Osteoblast (primary cell): ENCODE results near the gene KMO. TPM values are rescaled to one million over a fixed set of nuclear protein-coding genes. Genes with fewer than 3 reads are reported as not detected.

Source experiments
- DNase-seq: peaks from one replicate; pipeline ENCODE4 v3.0.0; 2011; ENCODE audit warnings: low spot score, mixed read lengths; ENCODE audit not compliant: insufficient read length; ENCODE audit errors: missing footprints
- H2AFZ ChIP-seq: 2 replicates; pipeline ENCODE4 v1.6.0; 2011; ENCODE audit warnings: mild to moderate bottlenecking, low read length
- H3K27ac ChIP-seq: 2 replicates; pipeline ENCODE4 v1.5.1; 2011; ENCODE audit warnings: mild to moderate bottlenecking, low read depth, low read length, moderate library complexity
- H3K27me3 ChIP-seq: 2 replicates; pipeline ENCODE4 v1.6.0; 2012; ENCODE audit warnings: mild to moderate bottlenecking, control low read depth, inconsistent platforms, low read length, moderate library complexity; ENCODE audit not compliant: insufficient read depth
- H3K36me3 ChIP-seq: 2 replicates; pipeline ENCODE4 v1.5.1; 2011; ENCODE audit warnings: mild to moderate bottlenecking, low read length, control low read depth, moderate library complexity; ENCODE audit not compliant: insufficient read depth
- H3K4me1 ChIP-seq: 2 replicates; pipeline ENCODE4 v1.5.1; 2011; ENCODE audit warnings: mild to moderate bottlenecking, low read length, control low read depth, moderate library complexity; ENCODE audit not compliant: insufficient read depth
- H3K4me2 ChIP-seq: 2 replicates; pipeline ENCODE4 v1.6.0; 2011; ENCODE audit warnings: mild to moderate bottlenecking, low read length; ENCODE audit not compliant: insufficient read depth
- H3K4me3 ChIP-seq: fragments of 200-600 bp; sonication (generic); 3 replicates; pipeline ENCODE4 v1.5.1; 2012; ENCODE audit warnings: mild to moderate bottlenecking, low read length, inconsistent platforms; ENCODE audit not compliant: insufficient read depth
- H3K79me2 ChIP-seq: 2 replicates; pipeline ENCODE4 v1.6.0; 2012; ENCODE audit warnings: mild to moderate bottlenecking, low read length, control low read depth, inconsistent platforms; ENCODE audit not compliant: insufficient read depth
- H3K9me3 ChIP-seq: 2 replicates; pipeline ENCODE4 v1.5.1; 2011; ENCODE audit warnings: low read depth, low read length, control low read depth
- H4K20me1 ChIP-seq: 2 replicates; pipeline ENCODE4 v1.6.0; 2012; ENCODE audit warnings: mild to moderate bottlenecking, low read length, control low read depth; ENCODE audit not compliant: insufficient read depth
- CTCF ChIP-seq: IDR thresholded peaks from 2 replicates; pipeline ENCODE4 v1.5.1; 2011; ENCODE audit warnings: mild to moderate bottlenecking, low read depth, low read length, moderate library complexity; ENCODE audit errors: extremely low read depth
- total RNA-seq: library from RNA; depleted of rRNA; stranded (reverse); fragments of >200 nt; gene quantifications from 2 replicates; pipeline ENCODE4 v1.2.3, GENCODE V29; 2012

KMO gene
- total RNA-seq, 1 donor: 0.36 TPM

DNA sequence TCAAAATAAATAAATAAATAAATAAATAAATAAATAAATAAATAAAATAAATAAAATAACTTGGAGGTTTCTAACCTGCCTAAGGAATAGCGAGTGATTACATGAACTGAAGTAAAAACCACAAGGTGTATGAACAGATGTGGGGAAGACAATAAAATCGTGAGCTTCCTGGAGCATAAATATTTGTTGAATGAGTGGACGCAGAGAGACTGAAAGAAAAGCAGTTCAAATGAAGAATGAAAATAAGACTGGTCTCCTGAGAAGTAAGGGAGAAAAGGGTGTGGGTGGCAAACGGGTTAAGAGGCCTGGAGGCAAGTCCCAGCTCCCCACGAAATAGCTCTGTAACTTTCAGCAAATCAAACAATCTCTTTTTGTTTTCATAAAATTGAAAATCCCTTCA is 74.4 kb downstream of the KMO start:
- Histone ChIP-seq H2AFZ (no peak overlapping the region), H3K36me3 (no peaks in the 10 kb centered on the region), H3K27ac (no peak overlapping the region), H3K9me3 (no peaks in the 10 kb centered on the region), H3K79me2 (no peaks in the 10 kb centered on the region), H4K20me1 (no peaks in the 10 kb centered on the region), H3K4me1 (peaks cover 39% of the 10 kb centered on the region), H3K4me2 (peak overlapping the region; percentile 27), H3K4me3 (no peak overlapping the region), H3K27me3 (no peaks in the 10 kb centered on the region)
- DNase-seq: no peak
- TF ChIP-seq CTCF: no peak

- no peaks in the 10 kb centered on the region for H3K9me3 ChIP-seq
- H3K4me2 ChIP-seq: no peak overlapping the region
- H4K20me1 ChIP-seq: no peaks in the 10 kb centered on the region
- H3K27ac ChIP-seq: no peak overlapping the region
- TF ChIP-seq CTCF: no peak
- H3K4me1 ChIP-seq: peaks cover 47% of the 10 kb centered on the region
- no peaks in the 10 kb centered on the region for H3K79me2 ChIP-seq
- H3K27me3 ChIP-seq: no peaks in the 10 kb centered on the region
- H3K4me3 ChIP-seq: no peak overlapping the region
- H3K36me3 ChIP-seq: no peaks in the 10 kb centered on the region
- no peak for DNase-seq
- H2AFZ ChIP-seq: no peak overlapping the region
These were observed 75.3 kb downstream of the KMO start for GRCh38 chr1:241607497-241607896.

DNA sequence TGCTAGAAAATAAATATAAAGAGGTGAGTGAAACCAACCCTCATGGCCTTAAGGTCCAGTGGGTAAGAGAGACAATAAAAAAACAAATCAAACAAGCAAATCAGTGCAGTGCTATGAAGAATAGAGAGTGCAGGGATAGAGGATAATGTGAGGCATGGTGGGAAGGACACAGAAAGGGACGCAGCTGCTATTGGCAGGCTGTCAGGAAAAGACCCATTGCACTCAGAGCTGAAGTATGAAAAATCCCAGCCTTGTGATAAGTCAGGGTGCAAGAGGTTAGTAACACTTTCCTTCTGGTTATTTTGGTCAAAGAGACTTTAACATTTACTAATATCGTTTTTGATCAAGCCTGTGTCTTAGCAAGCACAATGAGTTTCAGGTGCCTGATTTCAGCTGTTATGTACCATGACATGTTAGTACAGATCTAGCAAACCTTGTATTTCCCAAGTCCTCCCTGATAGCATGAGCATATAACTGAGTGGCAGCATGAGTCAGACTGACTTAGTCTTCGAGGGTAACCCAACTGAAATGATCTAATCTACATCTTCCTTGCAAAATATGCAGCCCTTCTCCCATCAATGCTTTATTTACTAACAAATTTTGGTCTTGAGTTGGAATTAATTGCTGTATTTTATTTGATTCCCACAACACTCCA is 76.3 kb downstream of the KMO start:
- H3K9me3 ChIP-seq: no peaks in the 10 kb centered on the region
- H3K4me2 ChIP-seq: peak overlapping the region; percentile 35
- peak overlapping the region; percentile 4 for H3K27ac ChIP-seq
- H3K27me3 ChIP-seq: no peaks in the 10 kb centered on the region
- no peak overlapping the region for H3K4me3 ChIP-seq
- no peak for TF ChIP-seq CTCF
- no peak overlapping the region for H2AFZ ChIP-seq
- no peaks in the 10 kb centered on the region for H3K79me2 ChIP-seq
- peaks cover 44% of the 10 kb centered on the region for H3K4me1 ChIP-seq
- DNase-seq: no peak
- no peaks in the 10 kb centered on the region for H3K36me3 ChIP-seq
- H4K20me1 ChIP-seq: no peaks in the 10 kb centered on the region

DNA sequence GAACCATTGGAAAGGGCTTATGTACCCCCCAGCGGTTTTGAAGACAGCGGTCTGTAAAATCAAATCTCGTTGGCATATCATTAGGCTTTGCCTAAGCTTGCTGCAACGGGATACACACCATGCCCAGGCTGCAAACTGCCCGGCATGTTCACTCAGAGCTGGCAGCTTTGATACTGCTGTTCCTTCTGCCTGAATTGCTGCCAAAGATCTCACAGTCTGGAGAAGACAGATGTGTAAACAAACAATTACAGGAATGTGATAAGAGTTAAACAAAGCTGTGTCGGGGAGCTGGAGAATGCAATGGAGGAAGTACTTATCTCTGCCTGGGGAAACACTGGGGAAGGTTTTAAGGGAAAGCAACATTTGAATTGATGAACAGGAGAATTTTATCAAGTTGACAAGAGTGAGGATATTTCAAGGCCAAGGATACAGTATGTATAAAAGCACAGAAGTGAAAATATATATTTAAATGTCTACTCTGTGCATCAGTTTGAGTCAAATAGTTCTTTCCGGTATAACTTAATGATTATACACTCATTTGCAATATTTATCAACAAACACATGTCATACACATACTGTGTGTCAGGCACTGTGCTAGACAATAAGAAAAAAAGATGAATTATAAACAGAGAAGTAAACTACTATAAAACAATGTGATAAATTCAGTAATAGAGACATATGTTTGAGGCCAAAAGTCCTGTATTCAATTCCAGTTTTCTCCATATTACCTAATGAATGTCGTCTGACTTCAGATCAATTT is 78.1 kb downstream of the KMO start:
- H4K20me1 ChIP-seq: no peaks in the 10 kb centered on the region
- no peak overlapping the region for H2AFZ ChIP-seq
- peaks cover 47% of the 10 kb centered on the region for H3K4me1 ChIP-seq
- TF ChIP-seq CTCF: no peak
- H3K27ac ChIP-seq: no peak overlapping the region
- no peaks in the 10 kb centered on the region for H3K79me2 ChIP-seq
- no peak overlapping the region for H3K4me3 ChIP-seq
- DNase-seq: no peak
- no peaks in the 10 kb centered on the region for H3K9me3 ChIP-seq
- no peaks in the 10 kb centered on the region for H3K36me3 ChIP-seq
- no peak overlapping the region for H3K4me2 ChIP-seq
- H3K27me3 ChIP-seq: no peaks in the 10 kb centered on the region
